KMS-11 (cell line): Measurements from ENCODE around the gene ACACA.
"Not testable (repeated sequence)": the region's sequence is repeated elsewhere in the genome, so short reads cannot be mapped to it uniquely, and the experiment has no call there.

Experiments
- H2AFZ ChIP-seq: fragments of 200-600 bp; sonication (generic); 2 replicates; pipeline ENCODE4 v1.6.1; 2016; ENCODE audit warnings: antibody characterized with exemption, mixed run types, low read depth
- H3K27ac ChIP-seq: fragments of 200-600 bp; sonication (generic); 2 replicates; pipeline ENCODE4 v1.6.1; 2016; ENCODE audit warnings: mild to moderate bottlenecking, mixed run types
- H3K27me3 ChIP-seq: fragments of 200-600 bp; sonication (generic); 2 replicates; pipeline ENCODE4 v1.6.1; 2017; ENCODE audit warnings: mild to moderate bottlenecking, low read depth, mixed run types, moderate library complexity; ENCODE audit not compliant: insufficient read depth
- H3K36me3 ChIP-seq: fragments of 200-600 bp; sonication (generic); 2 replicates; pipeline ENCODE4 v1.6.1; 2017; ENCODE audit warnings: mild to moderate bottlenecking, mixed run types; ENCODE audit not compliant: insufficient read depth
- H3K4me1 ChIP-seq: fragments of 200-600 bp; sonication (generic); 2 replicates; pipeline ENCODE4 v1.6.1; 2016; ENCODE audit warnings: mild to moderate bottlenecking, low read depth, mixed run types; ENCODE audit not compliant: poor library complexity, severe bottlenecking
- H3K4me2 ChIP-seq: fragments of 200-600 bp; sonication (generic); 2 replicates; pipeline ENCODE4 v1.7.0; 2016; ENCODE audit warnings: mild to moderate bottlenecking, mixed run types
- H3K4me3 ChIP-seq: fragments of 200-600 bp; sonication (generic); IDR thresholded peaks from 2 replicates; pipeline ENCODE4 v1.6.1; 2017; ENCODE audit warnings: low read depth, low read length, mixed read lengths; ENCODE audit not compliant: insufficient read depth
- H3K79me2 ChIP-seq: fragments of 200-600 bp; sonication (generic); 2 replicates; pipeline ENCODE4 v1.6.1; 2016; ENCODE audit warnings: low read depth, mixed run types; ENCODE audit not compliant: insufficient read depth
- H3K9ac ChIP-seq: fragments of 200-600 bp; sonication (generic); 2 replicates; pipeline ENCODE4 v1.6.1; 2016; ENCODE audit warnings: mild to moderate bottlenecking, mixed run types
- H4K20me1 ChIP-seq: fragments of 200-600 bp; sonication (generic); 2 replicates; pipeline ENCODE4 v1.6.1; 2016; ENCODE audit warnings: mild to moderate bottlenecking, mixed run types; ENCODE audit not compliant: insufficient read depth
- TF ChIP-seq, protein P1 (sequence below): fragments of 200-600 bp; sonication (generic); conservative IDR thresholded peaks from 2 replicates; pipeline ENCODE4 v1.6.1; 2017; ENCODE audit warnings: low read depth, mild to moderate bottlenecking, antibody characterized with exemption, low read length, moderate library complexity, mixed read lengths

Gene ACACA

DNA sequence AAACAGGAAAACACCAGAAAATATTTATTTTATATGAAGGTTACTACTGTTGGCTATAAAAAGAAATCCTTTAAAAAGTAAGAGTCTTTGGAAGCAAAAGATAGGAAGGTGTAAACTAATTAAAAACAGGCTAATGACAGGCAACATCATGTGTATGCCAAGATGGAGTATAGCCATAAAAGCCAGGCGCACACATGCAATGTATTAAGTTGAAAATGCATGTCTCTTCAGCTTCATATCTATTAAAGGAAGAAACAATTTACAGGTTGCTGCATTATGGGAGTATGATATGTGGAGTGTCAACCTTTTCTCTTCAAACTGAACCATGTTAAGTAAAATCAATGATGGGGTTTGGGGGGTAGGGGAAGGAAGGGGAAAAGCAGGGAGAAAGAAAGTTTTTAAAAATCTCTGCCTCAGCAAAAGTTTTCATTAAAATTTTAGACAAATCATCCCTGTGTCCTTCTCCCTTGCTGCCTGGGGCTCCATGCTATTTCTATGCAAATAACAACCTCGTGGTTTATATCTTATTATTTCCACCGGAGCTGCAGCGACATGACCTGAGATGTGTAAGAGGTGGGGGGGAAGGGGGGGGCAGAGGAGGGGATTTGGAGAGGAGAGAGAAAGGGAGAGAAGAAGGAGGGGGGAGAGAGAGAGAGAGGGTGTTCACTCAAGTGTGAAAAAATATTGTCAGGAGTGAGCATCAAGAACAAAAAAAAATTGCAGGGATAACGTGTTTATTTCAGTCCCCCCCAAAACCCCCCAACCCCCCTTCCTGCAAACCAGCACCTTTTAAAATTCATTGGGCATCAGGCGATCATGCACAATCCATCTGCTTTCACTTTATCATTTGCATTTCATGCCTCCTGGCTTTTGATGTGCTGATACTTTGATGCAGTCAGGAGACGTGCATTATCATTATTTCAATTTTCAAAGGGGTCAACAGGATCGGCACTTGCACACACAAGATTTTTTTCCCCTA lies 260.3 kb downstream of the ACACA start:
- Histone ChIP-seq H3K27me3 (no peaks in the 10 kb centered on the region), H3K79me2 (no peaks in the 10 kb centered on the region), H2AFZ (no peak overlapping the region), H3K27ac (no peak overlapping the region), H3K4me3 (no peak overlapping the region), H3K4me1 (no peaks in the 10 kb centered on the region), H3K4me2 (no peak overlapping the region), H3K36me3 (no peaks in the 10 kb centered on the region), H3K9ac (no peak overlapping the region), H4K20me1 (no peaks in the 10 kb centered on the region)
- TF ChIP-seq, protein P1, sequence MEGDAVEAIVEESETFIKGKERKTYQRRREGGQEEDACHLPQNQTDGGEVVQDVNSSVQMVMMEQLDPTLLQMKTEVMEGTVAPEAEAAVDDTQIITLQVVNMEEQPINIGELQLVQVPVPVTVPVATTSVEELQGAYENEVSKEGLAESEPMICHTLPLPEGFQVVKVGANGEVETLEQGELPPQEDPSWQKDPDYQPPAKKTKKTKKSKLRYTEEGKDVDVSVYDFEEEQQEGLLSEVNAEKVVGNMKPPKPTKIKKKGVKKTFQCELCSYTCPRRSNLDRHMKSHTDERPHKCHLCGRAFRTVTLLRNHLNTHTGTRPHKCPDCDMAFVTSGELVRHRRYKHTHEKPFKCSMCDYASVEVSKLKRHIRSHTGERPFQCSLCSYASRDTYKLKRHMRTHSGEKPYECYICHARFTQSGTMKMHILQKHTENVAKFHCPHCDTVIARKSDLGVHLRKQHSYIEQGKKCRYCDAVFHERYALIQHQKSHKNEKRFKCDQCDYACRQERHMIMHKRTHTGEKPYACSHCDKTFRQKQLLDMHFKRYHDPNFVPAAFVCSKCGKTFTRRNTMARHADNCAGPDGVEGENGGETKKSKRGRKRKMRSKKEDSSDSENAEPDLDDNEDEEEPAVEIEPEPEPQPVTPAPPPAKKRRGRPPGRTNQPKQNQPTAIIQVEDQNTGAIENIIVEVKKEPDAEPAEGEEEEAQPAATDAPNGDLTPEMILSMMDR: no peak

DNA sequence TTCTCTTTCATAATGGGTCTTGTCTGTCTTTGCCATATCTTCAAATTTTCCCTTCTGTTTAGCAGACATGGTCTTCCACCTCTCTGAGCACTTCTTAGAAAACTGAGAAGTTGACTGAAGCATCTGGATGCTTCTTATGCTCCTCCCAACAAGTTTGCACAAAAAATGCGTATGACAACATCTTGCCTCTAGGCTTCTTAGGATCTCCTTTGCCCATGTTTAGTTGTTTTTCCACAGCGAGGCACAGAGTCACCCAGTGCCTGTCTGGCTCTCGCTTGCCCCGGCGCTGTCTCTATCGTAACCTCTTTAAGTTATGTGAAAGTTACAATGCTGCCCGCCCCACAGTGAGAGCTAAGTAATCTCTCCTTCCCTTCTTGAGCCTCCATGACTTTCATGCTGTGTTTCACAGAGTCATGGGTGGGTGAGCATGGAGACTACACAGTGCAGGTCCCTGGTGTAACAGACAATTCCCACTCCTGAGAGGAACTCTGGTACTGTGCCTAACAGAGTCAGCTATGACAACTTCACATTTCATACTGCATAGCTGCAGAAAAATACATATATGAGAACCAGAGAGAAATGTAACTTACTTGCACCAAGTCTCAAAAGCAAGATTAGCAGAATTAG lies 262.4 kb downstream of the ACACA start:
- H3K9ac ChIP-seq: no peak overlapping the region
- H3K36me3 ChIP-seq: no peaks in the 10 kb centered on the region
- H3K79me2 ChIP-seq: no peaks in the 10 kb centered on the region
- H4K20me1 ChIP-seq: no peaks in the 10 kb centered on the region
- H3K4me1 ChIP-seq: no peaks in the 10 kb centered on the region
- H3K4me2 ChIP-seq: no peak overlapping the region
- no peak overlapping the region for H2AFZ ChIP-seq
- H3K27ac ChIP-seq: no peak overlapping the region
- no peaks in the 10 kb centered on the region for H3K27me3 ChIP-seq
- no peak overlapping the region for H3K4me3 ChIP-seq
- TF ChIP-seq, protein P1: no peak

DNA sequence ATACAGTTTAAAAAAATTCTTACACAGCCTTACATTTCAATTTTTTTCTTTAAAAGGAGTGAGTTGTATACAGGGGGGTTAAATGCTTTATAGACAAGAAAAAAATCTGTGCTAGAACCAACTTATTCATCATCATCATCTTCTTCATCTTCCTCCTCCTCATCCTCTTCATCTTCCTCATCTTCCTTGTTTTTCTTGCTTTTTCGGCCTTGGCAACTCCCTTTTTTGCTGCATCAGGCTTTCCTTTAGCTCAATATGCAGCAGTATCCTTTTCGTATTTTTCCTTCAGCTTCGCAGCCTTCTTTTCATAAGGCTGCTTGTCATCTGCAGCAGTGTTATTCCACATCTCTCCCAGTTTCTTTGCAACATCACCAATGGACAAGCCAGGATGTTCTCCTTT lies 263.1 kb downstream of the ACACA start:
- H4K20me1 ChIP-seq, H3K36me3 ChIP-seq, H2AFZ ChIP-seq, H3K4me2 ChIP-seq, H3K79me2 ChIP-seq, H3K4me1 ChIP-seq, H3K27ac ChIP-seq, H3K4me3 ChIP-seq, H3K9ac ChIP-seq, H3K27me3 ChIP-seq: not testable (repeated sequence)

DNA sequence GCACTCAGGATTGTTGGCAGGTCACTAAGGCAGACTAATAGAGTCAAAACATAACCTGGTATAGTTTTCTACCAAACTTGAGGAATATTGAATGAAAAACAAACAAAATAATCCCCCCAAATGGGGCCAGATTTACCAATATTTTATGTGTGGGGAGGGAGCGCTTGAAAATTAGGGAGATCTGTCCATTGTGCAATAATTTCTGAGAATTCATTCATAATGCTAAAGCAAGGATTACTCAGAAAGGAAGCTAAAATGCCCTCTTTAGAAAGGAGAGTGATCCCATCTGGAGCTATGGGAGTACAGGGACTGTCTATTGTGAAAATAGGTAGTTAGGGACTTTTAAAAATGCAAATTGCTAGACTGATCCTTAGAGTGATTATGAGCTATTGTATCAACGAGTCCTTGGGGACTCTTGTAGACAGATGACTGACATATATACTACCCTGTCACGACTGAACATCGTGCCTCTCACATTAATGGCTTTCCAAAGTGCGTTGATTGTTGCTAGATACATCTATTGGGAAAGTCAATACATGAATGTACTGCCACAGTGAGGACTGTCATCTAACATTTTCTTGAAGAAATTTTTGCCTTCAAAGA lies 264.2 kb downstream of the ACACA start:
- Histone ChIP-seq H3K27me3 (no peaks in the 10 kb centered on the region), H3K4me1 (no peaks in the 10 kb centered on the region), H2AFZ (no peak overlapping the region), H3K4me2 (no peak overlapping the region), H3K9ac (no peak overlapping the region), H3K27ac (no peak overlapping the region), H4K20me1 (no peaks in the 10 kb centered on the region), H3K79me2 (no peaks in the 10 kb centered on the region), H3K4me3 (no peak overlapping the region), H3K36me3 (no peaks in the 10 kb centered on the region)
- TF ChIP-seq, protein P1: no peak
